ENCODE results near the gene UBL3.

- no peak for TF ChIP-seq CTCF (IDR thresholded peaks at IDR 0.05 in 4 of 5, conservative IDR thresholded peaks at IDR 0.05 in 1 of 5)
- no peak for TF ChIP-seq POLR2A (IDR thresholded peaks at IDR 0.05)
Measured at GRCh38 chr13:29897102-29897501, 46.7 kb upstream of the UBL3 start.
